Stimulated activated naive CD4-positive, alpha-beta T cell (primary cell): ENCODE results near the gene MBL2.

Experiments used
- DNase-seq, 6 experiments: peaks; one replicate each; lab custom pipeline; 2025; lab: John Stamatoyannopoulos, UW

The MBL2 gene

DNA sequence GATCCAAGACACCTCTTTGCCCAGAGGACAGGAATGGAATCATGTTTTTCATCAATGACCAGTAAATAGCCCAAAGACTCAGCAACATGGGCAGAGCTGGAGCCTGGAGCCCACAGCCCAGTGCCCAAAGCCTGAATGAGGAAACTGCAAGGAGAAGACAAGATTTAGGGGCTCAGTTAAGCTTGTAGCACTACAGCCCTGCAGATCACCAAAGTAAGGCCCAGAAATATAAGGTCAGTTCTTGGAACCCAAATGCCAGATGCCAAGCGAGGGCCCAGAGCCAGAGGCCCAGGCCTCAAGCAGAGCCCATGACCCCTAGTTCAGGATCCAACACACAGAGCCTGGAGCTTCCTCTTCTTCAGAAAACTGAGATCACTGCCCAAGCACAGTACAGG, 32.4 kb downstream of the MBL2 start:
- DNase-seq: no peak

DNA sequence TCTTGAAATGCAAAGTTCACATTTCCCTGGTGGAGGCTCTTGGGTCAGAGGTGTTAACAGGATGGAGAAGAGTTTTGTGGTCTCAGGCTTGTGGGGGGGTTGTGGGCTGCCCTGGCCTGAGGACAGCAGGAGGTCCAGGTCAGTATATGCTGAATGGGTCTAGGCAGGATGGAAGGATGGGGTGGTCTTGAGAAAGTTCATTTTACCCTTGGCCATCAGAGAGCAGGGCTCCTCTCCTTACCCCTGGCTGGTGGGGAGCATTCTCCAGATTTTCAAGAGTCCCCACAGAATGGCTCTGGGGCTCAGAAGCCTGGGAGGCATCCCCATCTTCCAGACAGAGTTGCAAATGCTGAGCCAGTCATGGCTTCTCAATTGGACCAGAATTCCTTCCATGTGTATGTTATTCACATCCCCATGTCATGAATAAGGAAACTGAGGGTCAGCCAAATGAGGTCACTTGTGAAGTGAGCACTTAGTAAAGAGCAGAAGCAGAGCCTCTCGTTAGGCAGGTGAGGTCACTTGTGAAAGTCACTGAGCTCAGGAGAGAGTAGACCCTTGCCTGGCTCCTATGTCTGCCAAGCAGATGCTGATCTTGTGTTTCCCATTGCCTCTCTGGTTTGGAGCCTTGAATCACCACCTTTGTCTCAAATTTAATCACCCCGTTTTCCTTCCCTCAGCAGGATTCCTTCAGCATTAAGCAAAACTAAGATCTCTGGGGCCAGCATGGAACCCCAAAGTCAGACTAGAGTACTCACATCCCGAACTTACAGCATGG, 33.0 kb downstream of the MBL2 start:
- no peak for DNase-seq

GRCh38 chr10:52738951-52739350, 33.6 kb downstream of the MBL2 start:
- DNase-seq: no peak

GRCh38 chr10:52729271-52730104, 43.1 kb downstream of the MBL2 start:
- DNase-seq: no peak

DNA sequence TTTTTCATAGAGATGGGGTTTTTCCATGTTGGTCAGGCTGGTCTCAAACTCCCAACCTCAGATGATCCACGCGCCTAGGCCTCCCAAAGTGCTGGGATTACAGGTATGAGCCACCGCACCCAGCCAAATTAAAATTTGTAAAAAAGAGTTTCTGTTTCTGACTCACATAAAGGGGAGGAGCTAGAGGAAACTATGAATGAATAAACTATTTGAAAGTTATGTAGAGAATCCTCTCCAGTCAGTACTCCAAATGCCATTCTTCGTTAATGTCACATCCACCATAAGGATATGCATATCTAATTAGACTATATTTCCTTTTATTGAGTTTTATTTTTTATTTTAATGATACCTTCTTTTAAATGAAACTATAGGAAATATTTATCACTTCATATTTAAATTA, 52.6 kb downstream of the MBL2 start:
- DNase-seq: no peak
